Uterus (tissue), 2 donors: ENCODE measurements around the gene RWDD1.

Source experiments
- CTCF ChIP-seq, 4 experiments: fragments of 200-600 bp in 2 of 4; fragments of 450-650 bp in 2 of 4; sonication (generic) in 2 of 4; IDR thresholded peaks; one replicate each; pipeline ENCODE4 v1.5.1; 2016 to 2019; ENCODE audit warnings: antibody characterized with exemption in 4 of 4, mild to moderate bottlenecking in 2 of 4, moderate library complexity in 1 of 4
- POLR2A ChIP-seq, 2 donors: fragments of 450-650 bp; IDR thresholded peaks; one replicate each; pipeline ENCODE4 v1.6.1; 2016; ENCODE audit warnings: antibody characterized with exemption in 2 of 2, mild to moderate bottlenecking in 1 of 2, moderate library complexity in 1 of 2

- TF ChIP-seq CTCF (IDR thresholded peaks at IDR 0.05) = no peak
- no peak for TF ChIP-seq POLR2A (IDR thresholded peaks at IDR 0.05)
These were observed 6.2 kb downstream of the RWDD1 start for GRCh38 chr6:116577486-116577885.
